ENCODE measurements around the gene AHDC1. TPM values are rescaled to one million over a fixed set of nuclear protein-coding genes. Genes with fewer than 3 reads are reported as not detected.

The AHDC1 gene
- polyA plus RNA-seq, 2 of the 4 experiments (the other 2 are of a cell fraction) = 1.3 to 11.5 TPM

DNA sequence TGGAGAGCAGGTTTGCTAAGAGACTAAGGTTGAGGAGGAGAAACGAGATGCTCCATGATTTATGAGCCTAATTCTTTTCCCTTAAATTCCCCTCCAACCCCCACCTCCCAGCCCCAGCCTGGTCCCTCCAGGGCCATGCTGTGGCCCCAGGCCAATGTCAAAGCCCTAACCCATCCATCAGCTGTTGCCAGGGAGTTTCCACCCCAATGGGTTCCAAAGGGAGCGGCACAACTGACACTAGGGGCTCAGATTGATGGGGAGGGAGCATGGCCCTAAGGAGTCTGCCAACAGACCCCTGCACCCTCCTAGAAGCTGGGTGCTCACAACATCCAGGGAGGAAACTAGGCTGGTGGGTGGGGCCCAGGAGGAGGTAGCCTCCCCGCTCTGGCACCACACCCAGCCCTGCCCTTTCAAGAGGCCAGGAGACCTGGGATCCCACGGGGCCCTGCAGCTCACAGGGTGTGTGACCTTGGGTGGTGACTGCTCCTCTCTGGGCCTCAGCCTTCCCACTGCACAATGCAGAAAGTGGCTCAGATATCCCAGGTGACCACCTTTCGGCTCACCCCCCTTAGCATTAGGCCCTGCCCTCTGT lies 12.9 kb downstream of the AHDC1 start:
- Histone ChIP-seq H3K9me3 (no peaks in the 10 kb centered on the region), H3K4me3 (no peak overlapping the region), H3K4me1 (peaks cover 48% of the 10 kb centered on the region), H3K4me2 (peak overlapping the region; percentile 60), H3K27ac (peak overlapping the region; percentile 59 to 84; a peak in 4 of 6 replicates)
- 38% methylated on average over 1 of the region's 5 CpGs for WGBS (ENCODE audit: missing lambda C conversion rate)
- peak; percentile 14 to 43; a peak in 3 of 6 replicates for ATAC-seq
- no peak for FAIRE-seq
- no peak for TF ChIP-seq HDAC2 (IDR thresholded peaks at IDR 0.05)
- TF ChIP-seq POLR2AphosphoS2 (conservative IDR thresholded peaks at IDR 0.05; ENCODE audit: low read length) = no peak
- TF ChIP-seq RFX5 (IDR thresholded peaks at IDR 0.05) = peak; percentile 89
- POLR2A ChIA-PET = no interaction called here
- no peak for DNase-seq (ENCODE audit: low read depth in 1 of 2, low spot score in 1 of 2)
- CTCF ChIA-PET = interaction anchor here (0.6 to 23.7 kb wide), 8 partner anchors 10 to 188 kb away, joined by 3 to 314 read pairs (median 4); no protein-coding TSS in a partner anchor

DNA sequence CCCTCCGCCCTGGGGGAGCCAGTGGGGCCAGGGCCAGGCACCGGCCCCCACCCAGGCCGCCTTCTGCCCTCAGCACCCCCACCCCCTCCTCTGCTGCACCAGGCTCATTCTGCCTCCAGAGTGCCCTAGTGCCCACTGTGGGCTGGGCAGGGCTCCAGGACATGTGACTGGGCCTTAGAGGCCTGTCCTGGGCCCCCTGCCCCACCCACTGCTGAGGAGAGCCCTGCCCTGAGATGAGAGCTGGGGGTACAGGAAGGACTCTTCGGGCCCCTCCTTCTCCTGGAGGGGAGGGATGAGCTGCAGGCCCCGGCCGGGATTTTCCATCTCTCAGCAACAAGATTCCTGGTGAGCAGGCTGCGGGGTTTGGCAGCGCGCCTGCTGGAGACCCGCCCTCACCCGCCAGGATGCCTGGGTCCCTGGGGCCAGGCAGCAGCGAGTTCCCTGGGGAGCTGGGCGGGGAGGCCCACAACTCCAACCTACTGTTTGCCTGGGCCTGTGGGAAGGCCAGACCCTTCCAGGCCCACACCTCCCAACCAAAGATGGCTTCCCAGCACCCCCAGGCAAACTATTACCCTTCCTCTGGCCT lies 14.0 kb downstream of the AHDC1 start:
- ATAC-seq (peak; percentile 45 to 66; a peak in 4 of 6 replicates), DNase-seq (ENCODE audit: low read depth in 1 of 2, low spot score in 1 of 2) (peak in 1 of 2 experiments; percentile 49), FAIRE-seq (no peak)
- Histone ChIP-seq H3K4me1 (peaks cover 38% of the 10 kb centered on the region), H3K9me3 (no peaks in the 10 kb centered on the region), H3K4me3 (no peak overlapping the region), H3K27ac (peak overlapping the region; percentile 59 to 84; a peak in 5 of 6 replicates), H3K4me2 (peak overlapping the region; percentile 60)
- CTCF ChIA-PET = interaction anchor here (1.5 to 23.7 kb wide), 4 partner anchors 11 to 33 kb away, joined by 3 to 314 read pairs (median 8); no protein-coding TSS in a partner anchor
- 92% methylated on average over 2 of the region's 13 CpGs for WGBS (ENCODE audit: missing lambda C conversion rate)
- POLR2A ChIA-PET = no interaction called here
- TF ChIP-seq MAZ (IDR thresholded peaks at IDR 0.05; ENCODE audit: borderline replicate concordance, low read depth, low read length) (no peak), NFE2L2 (conservative IDR thresholded peaks at IDR 0.05; ENCODE audit: low read length) (no peak), ZC3H11A (IDR thresholded peaks at IDR 0.05) (no peak), EHMT2 (IDR thresholded peaks at IDR 0.05; ENCODE audit: low read depth) (no peak), ZFP36 (IDR thresholded peaks at IDR 0.05; ENCODE audit: borderline replicate concordance, partially characterized antibody) (no peak), CHD2 (IDR thresholded peaks at IDR 0.05; ENCODE audit: low read length, partially characterized antibody) (no peak), CBX8 (IDR thresholded peaks at IDR 0.05) (no peak), RFX5 (IDR thresholded peaks at IDR 0.05) (no peak), ESRRA (IDR thresholded peaks at IDR 0.05; ENCODE audit: borderline replicate concordance, low read length) (no peak), JUN (IDR thresholded peaks at IDR 0.05) (no peak), TP53 (CRISPR knock-in tag; IDR thresholded peaks at IDR 0.05) (no peak)
- TF ChIP-seq, protein P1, sequence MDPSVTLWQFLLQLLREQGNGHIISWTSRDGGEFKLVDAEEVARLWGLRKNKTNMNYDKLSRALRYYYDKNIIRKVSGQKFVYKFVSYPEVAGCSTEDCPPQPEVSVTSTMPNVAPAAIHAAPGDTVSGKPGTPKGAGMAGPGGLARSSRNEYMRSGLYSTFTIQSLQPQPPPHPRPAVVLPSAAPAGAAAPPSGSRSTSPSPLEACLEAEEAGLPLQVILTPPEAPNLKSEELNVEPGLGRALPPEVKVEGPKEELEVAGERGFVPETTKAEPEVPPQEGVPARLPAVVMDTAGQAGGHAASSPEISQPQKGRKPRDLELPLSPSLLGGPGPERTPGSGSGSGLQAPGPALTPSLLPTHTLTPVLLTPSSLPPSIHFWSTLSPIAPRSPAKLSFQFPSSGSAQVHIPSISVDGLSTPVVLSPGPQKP (IDR thresholded peaks at IDR 0.05; ENCODE audit: low read depth, low read length) = no peak

DNA sequence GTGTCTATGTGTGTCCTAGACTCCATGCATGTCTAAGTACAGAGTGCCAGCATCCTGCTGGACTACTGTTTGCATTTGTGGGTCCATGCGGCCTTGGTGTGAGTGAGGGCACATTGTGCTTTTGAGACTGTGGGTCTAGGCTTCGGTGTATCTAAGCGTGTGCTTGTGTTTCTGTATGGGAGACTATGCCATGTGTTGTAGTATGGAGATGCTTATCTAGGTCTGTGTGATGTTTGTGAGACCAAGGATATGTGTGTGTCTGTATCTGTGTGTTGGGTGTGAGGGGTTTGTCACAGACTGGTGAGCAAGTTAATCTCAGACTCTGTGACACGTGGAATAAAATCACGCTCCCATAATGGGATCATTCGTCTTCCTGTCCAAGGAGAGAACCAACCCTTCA lies 14.5 kb downstream of the AHDC1 start:
- Histone ChIP-seq H3K9me3 (no peaks in the 10 kb centered on the region), H3K4me2 (peak overlapping the region; percentile 60), H3K27ac (peak overlapping the region; percentile 59 to 84; a peak in 5 of 6 replicates), H3K4me3 (no peak overlapping the region), H3K4me1 (peaks cover 33% of the 10 kb centered on the region)
- ATAC-seq (no peak), FAIRE-seq (no peak), DNase-seq (ENCODE audit: low read depth in 1 of 2, low spot score in 1 of 2) (no peak)
- ChIA-PET POLR2A (no interaction called here), CTCF (interaction anchor here (1.7 kb wide), 1 partner anchor 33 kb away, joined by 6 read pairs; no protein-coding TSS in a partner anchor)
- TF ChIP-seq RNF2 (IDR thresholded peaks at IDR 0.05; ENCODE audit: borderline replicate concordance, low read depth) (no peak), MYC (IDR thresholded peaks at IDR 0.05; ENCODE audit: borderline replicate concordance, low read length) (no peak), NPAS2 (CRISPR knock-in tag; IDR thresholded peaks at IDR 0.05; ENCODE audit: borderline replicate concordance) (no peak), ZSCAN20 (CRISPR knock-in tag; IDR thresholded peaks at IDR 0.05) (no peak), RFX5 (IDR thresholded peaks at IDR 0.05) (no peak), MAZ (IDR thresholded peaks at IDR 0.05; ENCODE audit: borderline replicate concordance, low read depth, low read length) (no peak), ZNF302 (CRISPR knock-in tag; IDR thresholded peaks at IDR 0.05) (no peak), POLR2A (IDR thresholded peaks at IDR 0.05; ENCODE audit: low read length) (no peak)
- TF ChIP-seq, protein P2, sequence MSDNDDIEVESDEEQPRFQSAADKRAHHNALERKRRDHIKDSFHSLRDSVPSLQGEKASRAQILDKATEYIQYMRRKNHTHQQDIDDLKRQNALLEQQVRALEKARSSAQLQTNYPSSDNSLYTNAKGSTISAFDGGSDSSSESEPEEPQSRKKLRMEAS (IDR thresholded peaks at IDR 0.05) = no peak
- TF ChIP-seq, protein P3, sequence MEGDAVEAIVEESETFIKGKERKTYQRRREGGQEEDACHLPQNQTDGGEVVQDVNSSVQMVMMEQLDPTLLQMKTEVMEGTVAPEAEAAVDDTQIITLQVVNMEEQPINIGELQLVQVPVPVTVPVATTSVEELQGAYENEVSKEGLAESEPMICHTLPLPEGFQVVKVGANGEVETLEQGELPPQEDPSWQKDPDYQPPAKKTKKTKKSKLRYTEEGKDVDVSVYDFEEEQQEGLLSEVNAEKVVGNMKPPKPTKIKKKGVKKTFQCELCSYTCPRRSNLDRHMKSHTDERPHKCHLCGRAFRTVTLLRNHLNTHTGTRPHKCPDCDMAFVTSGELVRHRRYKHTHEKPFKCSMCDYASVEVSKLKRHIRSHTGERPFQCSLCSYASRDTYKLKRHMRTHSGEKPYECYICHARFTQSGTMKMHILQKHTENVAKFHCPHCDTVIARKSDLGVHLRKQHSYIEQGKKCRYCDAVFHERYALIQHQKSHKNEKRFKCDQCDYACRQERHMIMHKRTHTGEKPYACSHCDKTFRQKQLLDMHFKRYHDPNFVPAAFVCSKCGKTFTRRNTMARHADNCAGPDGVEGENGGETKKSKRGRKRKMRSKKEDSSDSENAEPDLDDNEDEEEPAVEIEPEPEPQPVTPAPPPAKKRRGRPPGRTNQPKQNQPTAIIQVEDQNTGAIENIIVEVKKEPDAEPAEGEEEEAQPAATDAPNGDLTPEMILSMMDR (IDR thresholded peaks at IDR 0.05) = no peak
- TF ChIP-seq, protein P4, sequence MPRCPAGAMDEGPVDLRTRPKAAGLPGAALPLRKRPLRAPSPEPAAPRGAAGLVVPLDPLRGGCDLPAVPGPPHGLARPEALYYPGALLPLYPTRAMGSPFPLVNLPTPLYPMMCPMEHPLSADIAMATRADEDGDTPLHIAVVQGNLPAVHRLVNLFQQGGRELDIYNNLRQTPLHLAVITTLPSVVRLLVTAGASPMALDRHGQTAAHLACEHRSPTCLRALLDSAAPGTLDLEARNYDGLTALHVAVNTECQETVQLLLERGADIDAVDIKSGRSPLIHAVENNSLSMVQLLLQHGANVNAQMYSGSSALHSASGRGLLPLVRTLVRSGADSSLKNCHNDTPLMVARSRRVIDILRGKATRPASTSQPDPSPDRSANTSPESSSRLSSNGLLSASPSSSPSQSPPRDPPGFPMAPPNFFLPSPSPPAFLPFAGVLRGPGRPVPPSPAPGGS (IDR thresholded peaks at IDR 0.05) = no peak
- 84% methylated on average over 6 of the region's 6 CpGs for WGBS (ENCODE audit: missing lambda C conversion rate)

Measured in A549 (cell line).